ENCODE results near the gene KRT8. TPM values are rescaled to one million over a fixed set of nuclear protein-coding genes. Genes with fewer than 3 reads are reported as not detected.

Gene KRT8
- total and polyA plus RNA-seq, 2 of the 13 experiments (the other 11 are each of a cell fraction or from before 2014, with no cell fraction given) = 498 to 718 TPM

DNA sequence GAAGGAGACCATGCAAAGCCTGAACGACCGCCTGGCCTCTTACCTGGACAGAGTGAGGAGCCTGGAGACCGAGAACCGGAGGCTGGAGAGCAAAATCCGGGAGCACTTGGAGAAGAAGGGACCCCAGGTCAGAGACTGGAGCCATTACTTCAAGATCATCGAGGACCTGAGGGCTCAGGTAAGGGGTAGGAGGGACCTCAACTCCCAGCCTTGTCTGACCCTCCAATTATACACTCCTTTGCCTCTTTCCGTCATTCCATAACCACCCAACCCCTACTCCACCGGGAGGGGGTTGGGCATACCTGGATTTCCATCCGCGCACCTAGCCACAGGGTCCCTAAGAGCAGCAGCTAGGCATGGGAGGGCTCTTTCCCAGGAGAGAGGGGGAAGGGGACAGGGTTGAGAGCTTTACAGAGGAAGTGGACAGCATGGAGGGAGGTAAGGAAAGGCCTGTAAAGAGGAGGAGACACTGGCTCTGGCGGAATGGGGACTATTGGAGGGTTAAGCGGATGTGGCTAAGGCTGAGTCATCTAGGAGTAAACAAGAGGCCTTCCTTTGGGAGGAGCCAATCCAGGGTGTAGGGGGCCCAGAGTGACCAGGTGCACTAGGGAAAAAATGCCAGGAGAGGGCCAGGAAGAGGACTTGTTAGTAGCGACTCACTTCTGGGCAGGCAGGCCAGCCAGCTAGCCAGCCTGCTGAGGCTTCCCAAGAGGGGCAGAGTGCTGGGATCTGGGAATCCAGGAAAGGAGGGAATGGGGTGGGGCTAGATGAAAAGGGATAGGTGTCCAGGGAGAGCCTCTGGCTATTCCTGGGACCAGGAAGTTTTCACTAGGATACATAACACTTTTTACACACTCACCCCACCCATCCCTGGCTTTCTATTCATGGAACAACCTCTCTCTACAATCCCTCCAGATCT is 44.8 kb upstream of the KRT8 start (continued):
- no peak for TF ChIP-seq ZNF230 (CRISPR knock-in tag; IDR thresholded peaks at IDR 0.05)
- peak; percentile 21; the same call in 1 of the 2 replicates for TF ChIP-seq ZNF24 (IDR thresholded peaks at IDR 0.05)
- TF ChIP-seq ZNF280D (CRISPR knock-in tag; IDR thresholded peaks at IDR 0.05) = peak; percentile 20; the same call in 1 of the 2 replicates
- TF ChIP-seq HDAC6 (IDR thresholded peaks at IDR 0.05; ENCODE audit: low read depth, low read length) = no peak
- TF ChIP-seq, protein P1, sequence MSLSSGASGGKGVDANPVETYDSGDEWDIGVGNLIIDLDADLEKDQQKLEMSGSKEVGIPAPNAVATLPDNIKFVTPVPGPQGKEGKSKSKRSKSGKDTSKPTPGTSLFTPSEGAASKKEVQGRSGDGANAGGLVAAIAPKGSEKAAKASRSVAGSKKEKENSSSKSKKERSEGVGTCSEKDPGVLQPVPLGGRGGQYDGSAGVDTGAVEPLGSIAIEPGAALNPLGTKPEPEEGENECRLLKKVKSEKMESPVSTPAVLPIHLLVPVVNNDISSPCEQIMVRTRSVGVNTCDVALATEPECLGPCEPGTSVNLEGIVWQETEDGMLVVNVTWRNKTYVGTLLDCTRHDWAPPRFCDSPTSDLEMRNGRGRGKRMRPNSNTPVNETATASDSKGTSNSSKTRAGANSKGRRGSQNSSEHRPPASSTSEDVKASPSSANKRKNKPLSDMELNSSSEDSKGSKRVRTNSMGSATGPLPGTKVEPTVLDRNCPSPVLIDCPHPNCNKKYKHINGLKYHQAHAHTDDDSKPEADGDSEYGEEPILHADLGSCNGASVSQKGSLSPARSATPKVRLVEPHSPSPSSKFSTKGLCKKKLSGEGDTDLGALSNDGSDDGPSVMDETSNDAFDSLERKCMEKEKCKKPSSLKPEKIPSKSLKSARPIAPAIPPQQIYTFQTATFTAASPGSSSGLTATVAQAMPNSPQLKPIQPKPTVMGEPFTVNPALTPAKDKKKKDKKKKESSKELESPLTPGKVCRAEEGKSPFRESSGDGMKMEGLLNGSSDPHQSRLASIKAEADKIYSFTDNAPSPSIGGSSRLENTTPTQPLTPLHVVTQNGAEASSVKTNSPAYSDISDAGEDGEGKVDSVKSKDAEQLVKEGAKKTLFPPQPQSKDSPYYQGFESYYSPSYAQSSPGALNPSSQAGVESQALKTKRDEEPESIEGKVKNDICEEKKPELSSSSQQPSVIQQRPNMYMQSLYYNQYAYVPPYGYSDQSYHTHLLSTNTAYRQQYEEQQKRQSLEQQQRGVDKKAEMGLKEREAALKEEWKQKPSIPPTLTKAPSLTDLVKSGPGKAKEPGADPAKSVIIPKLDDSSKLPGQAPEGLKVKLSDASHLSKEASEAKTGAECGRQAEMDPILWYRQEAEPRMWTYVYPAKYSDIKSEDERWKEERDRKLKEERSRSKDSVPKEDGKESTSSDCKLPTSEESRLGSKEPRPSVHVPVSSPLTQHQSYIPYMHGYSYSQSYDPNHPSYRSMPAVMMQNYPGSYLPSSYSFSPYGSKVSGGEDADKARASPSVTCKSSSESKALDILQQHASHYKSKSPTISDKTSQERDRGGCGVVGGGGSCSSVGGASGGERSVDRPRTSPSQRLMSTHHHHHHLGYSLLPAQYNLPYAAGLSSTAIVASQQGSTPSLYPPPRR (CRISPR knock-in tag; IDR thresholded peaks at IDR 0.05; ENCODE audit: borderline replicate concordance) = peak; percentile 71
- TF ChIP-seq NR2F6 (IDR thresholded peaks at IDR 0.05) = peak; percentile 73
- TF ChIP-seq NR2F6 (CRISPR knock-in tag; IDR thresholded peaks at IDR 0.05) = peak; percentile 68; the same call in 1 of the 2 replicates
- TF ChIP-seq CHD2 (IDR thresholded peaks at IDR 0.05; ENCODE audit: low read depth, low read length) = peak; percentile 56; the same call in 1 of the 2 replicates
- 0 out of 2 replicates have a peak, but pooled peaks have one; percentile 69 for TF ChIP-seq ZNF414 (CRISPR knock-in tag; IDR thresholded peaks at IDR 0.05)
- peak; percentile 70 for TF ChIP-seq HIC2 (CRISPR knock-in tag; IDR thresholded peaks at IDR 0.05; ENCODE audit: low read depth)
- TF ChIP-seq POLR2A (IDR thresholded peaks at IDR 0.05; ENCODE audit: insufficient read depth in 1 of 2, low read depth in 2 of 2, low read length in 2 of 2) = peak; percentile 82 to 96
- peak; percentile 86; the same call in 1 of the 2 replicates for TF ChIP-seq YEATS2 (CRISPR knock-in tag; IDR thresholded peaks at IDR 0.05; ENCODE audit: borderline replicate concordance)
- TF ChIP-seq SAFB2 (CRISPR knock-in tag; IDR thresholded peaks at IDR 0.05; ENCODE audit: borderline replicate concordance, low read depth) = no peak
- TF ChIP-seq HNRNPK (IDR thresholded peaks at IDR 0.05; ENCODE audit: low read depth, low read length, poor library complexity, severe bottlenecking) = peak; percentile 37
- TF ChIP-seq ELF1 (CRISPR knock-in tag; IDR thresholded peaks at IDR 0.05) = peak; percentile 73
- peak; percentile 89 for TF ChIP-seq RARA (CRISPR knock-in tag; IDR thresholded peaks at IDR 0.05)
- no peak for TF ChIP-seq ZKSCAN1 (IDR thresholded peaks at IDR 0.05; ENCODE audit: low read length)
- peak; percentile 87 for TF ChIP-seq TEAD3 (CRISPR knock-in tag; optimal IDR thresholded peaks at IDR 0.05; ENCODE audit: borderline replicate concordance)
